Kidney (tissue), 14 donors: ENCODE results near the gene FCRLA. TPM values are rescaled to one million over a fixed set of nuclear protein-coding genes. Genes with fewer than 3 reads are reported as not detected.

ENCODE experiments used
- DNase-seq, 5 donors: peaks; one replicate each; pipeline ENCODE4 v3.0.0-alpha.2; 2013 to 2020
- FAIRE-seq: peaks from 2 replicates; lab custom pipeline; 2012; peaks lifted over from hg19 to GRCh38; lab: Jason Lieb, UNC
- H3K27ac ChIP-seq, 2 donors: one replicate each; pipeline ENCODE4 v1.7.0; 2013; ENCODE audit warnings: low read depth in 2 of 2, low read length in 2 of 2, inconsistent platforms in 1 of 2
- H3K27me3 ChIP-seq: one replicate; pipeline ENCODE4 v1.7.1; 2013; ENCODE audit warnings: low read length, inconsistent platforms; ENCODE audit not compliant: control insufficient read depth, insufficient read depth
- H3K36me3 ChIP-seq, 3 donors: one replicate each; pipeline versions ENCODE4 v1.7.0 to v1.7.1; 2013; ENCODE audit warnings: low read length in 3 of 3, control low read depth in 1 of 3, inconsistent platforms in 1 of 3; ENCODE audit not compliant: insufficient read depth in 3 of 3, control insufficient read depth in 2 of 3
- H3K4me1 ChIP-seq, 3 donors: one replicate each; pipeline versions ENCODE4 v1.7.0 to v1.7.1; 2013; ENCODE audit warnings: low read length in 3 of 3, inconsistent platforms in 1 of 3, low read depth in 1 of 3; ENCODE audit not compliant: control insufficient read depth in 2 of 3, insufficient read depth in 2 of 3
- H3K4me3 ChIP-seq, 3 donors: one replicate each; pipeline versions ENCODE4 v1.7.0 to v1.8.1; 2013; ENCODE audit warnings: low read length in 3 of 3, control low read depth in 1 of 3, inconsistent platforms in 1 of 3
- H3K9ac ChIP-seq, 3 donors: one replicate each; pipeline versions ENCODE4 v1.7.0 to v1.7.1; 2013; ENCODE audit warnings: low read length in 3 of 3, control low read depth in 1 of 3, inconsistent platforms in 1 of 3
- H3K9me3 ChIP-seq, 3 donors: one replicate each; pipeline versions ENCODE4 v1.7.0 to v1.7.1; 2013; ENCODE audit warnings: low read length in 3 of 3, control low read depth in 1 of 3, inconsistent platforms in 1 of 3; ENCODE audit not compliant: control insufficient read depth in 2 of 3, insufficient read depth in 1 of 3
- intact Hi-C: fragments of 100-400 bp; cut with DNase I; formaldehyde crosslinking; loops from one replicate; pipeline ENCODE4 v1.11.1; 2022
- polyA plus RNA-seq: library from polyadenylated mRNA; stranded (reverse); fragments of 350-450 nt; fragmentation: Illumina TruSeq; extraction: RNeasy Lipid Tissue Mini Kit (QIAGEN cat#74804); gene quantifications from one replicate; pipeline ENCODE4 v1.2.3, GENCODE V29; 2014; ENCODE audit warnings: low read depth, low replicate concordance; ENCODE audit not compliant: insufficient read depth
- total RNA-seq: library from RNA; stranded (reverse); fragmentation: NEBNext Ultra II Directional; extraction: Animal tissue kit (Norgen Biotek cat#: 25700); gene quantifications from one replicate; pipeline ENCODE4 v1.2.1, GENCODE V29; 2021
- TF ChIP-seq, protein P1 (sequence below): IDR thresholded peaks from 3 replicates; pipeline ENCODE4 v1.5.1; 2012; ENCODE audit warnings: mild to moderate bottlenecking, moderate library complexity, borderline replicate concordance; ENCODE audit not compliant: insufficient read depth; ENCODE audit errors: extremely low read depth
- donor health status: control.
- donor health status: control.
- donor health status: control.
- donor health status: control.
- donor health status: control.
- donor health status: DM: yes; HTN: yes; CAD: no.
- donor health status: Normal renal cell carcinoma (clear cell type).

Gene FCRLA
- total and polyA plus RNA-seq, 2 donors from 2014 or later: 1.7 TPM; not detected in 1

- no peaks in the 10 kb centered on the region for H3K4me1 ChIP-seq
- no peaks in the 10 kb centered on the region for H3K27me3 ChIP-seq
- intact Hi-C loops: no loop called here
- no peak overlapping the region for H3K9ac ChIP-seq
- FAIRE-seq (no peak), DNase-seq (no peak)
- H3K9me3 ChIP-seq: no peaks in the 10 kb centered on the region
- no peak overlapping the region for H3K27ac ChIP-seq
- H3K4me3 ChIP-seq: no peak overlapping the region
- TF ChIP-seq, protein P1, sequence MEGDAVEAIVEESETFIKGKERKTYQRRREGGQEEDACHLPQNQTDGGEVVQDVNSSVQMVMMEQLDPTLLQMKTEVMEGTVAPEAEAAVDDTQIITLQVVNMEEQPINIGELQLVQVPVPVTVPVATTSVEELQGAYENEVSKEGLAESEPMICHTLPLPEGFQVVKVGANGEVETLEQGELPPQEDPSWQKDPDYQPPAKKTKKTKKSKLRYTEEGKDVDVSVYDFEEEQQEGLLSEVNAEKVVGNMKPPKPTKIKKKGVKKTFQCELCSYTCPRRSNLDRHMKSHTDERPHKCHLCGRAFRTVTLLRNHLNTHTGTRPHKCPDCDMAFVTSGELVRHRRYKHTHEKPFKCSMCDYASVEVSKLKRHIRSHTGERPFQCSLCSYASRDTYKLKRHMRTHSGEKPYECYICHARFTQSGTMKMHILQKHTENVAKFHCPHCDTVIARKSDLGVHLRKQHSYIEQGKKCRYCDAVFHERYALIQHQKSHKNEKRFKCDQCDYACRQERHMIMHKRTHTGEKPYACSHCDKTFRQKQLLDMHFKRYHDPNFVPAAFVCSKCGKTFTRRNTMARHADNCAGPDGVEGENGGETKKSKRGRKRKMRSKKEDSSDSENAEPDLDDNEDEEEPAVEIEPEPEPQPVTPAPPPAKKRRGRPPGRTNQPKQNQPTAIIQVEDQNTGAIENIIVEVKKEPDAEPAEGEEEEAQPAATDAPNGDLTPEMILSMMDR: no peak
- no peaks in the 10 kb centered on the region for H3K36me3 ChIP-seq
Measured at GRCh38 chr1:161709373-161709772, 2.3 kb downstream of the FCRLA start.

DNA sequence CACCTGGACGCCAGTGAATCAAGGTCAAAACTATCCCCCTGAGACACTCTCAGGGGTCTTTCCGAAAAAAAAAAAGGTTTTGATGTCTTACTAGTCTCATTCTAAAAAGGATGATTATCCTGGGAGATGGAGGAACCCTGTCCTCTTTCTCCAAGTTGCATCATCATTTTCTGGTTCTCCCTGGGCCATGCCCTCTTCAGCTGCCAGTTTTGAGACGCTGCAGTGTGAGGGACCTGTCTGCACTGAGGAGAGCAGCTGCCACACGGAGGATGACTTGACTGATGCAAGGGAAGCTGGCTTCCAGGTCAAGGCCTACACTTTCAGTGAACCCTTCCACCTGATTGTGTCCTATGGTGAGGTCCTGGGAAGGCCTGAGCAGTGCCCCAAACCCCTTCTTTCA lies 3.5 kb downstream of the FCRLA start:
- H3K4me3 ChIP-seq: no peak overlapping the region
- no peak overlapping the region for H3K9ac ChIP-seq
- no peak for FAIRE-seq
- H3K4me1 ChIP-seq: no peaks in the 10 kb centered on the region
- no peak overlapping the region for H3K27ac ChIP-seq
- DNase-seq: no peak
- H3K36me3 ChIP-seq: no peaks in the 10 kb centered on the region
- no peaks in the 10 kb centered on the region for H3K27me3 ChIP-seq
- TF ChIP-seq, protein P1: no peak
- intact Hi-C loops: no loop called here
- H3K9me3 ChIP-seq: no peaks in the 10 kb centered on the region

GRCh38 chr1:161718559-161719324 lies 11.7 kb downstream of the FCRLA start:
- Histone ChIP-seq H3K27me3 (no peaks in the 10 kb centered on the region), H3K9me3 (no peaks in the 10 kb centered on the region), H3K27ac (no peak overlapping the region), H3K4me3 (no peak overlapping the region), H3K36me3 (no peaks in the 10 kb centered on the region), H3K9ac (no peak overlapping the region), H3K4me1 (no peaks in the 10 kb centered on the region)
- DNase-seq (no peak), FAIRE-seq (no peak)
- intact Hi-C loops: no loop called here
- TF ChIP-seq, protein P1: no peak

DNA sequence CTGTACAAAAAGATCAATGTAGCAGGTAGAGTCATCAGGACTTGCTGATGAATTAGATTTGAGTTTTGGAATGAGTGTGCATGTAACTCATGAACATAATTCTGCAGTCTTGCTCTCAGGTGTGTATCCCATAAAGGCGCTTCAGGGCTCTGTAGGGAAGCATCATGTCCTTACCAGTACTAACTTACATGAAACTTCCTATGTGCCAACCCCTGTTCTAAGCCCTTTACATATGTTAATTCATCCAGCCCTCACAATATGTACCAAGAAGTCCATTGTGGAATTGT lies 12.2 kb downstream of the FCRLA start:
- intact Hi-C loops: no loop called here
- H3K27ac ChIP-seq: no peak overlapping the region
- no peaks in the 10 kb centered on the region for H3K4me1 ChIP-seq
- TF ChIP-seq, protein P1: no peak
- DNase-seq: no peak
- no peaks in the 10 kb centered on the region for H3K27me3 ChIP-seq
- H3K9me3 ChIP-seq: no peaks in the 10 kb centered on the region
- H3K4me3 ChIP-seq: no peak overlapping the region
- FAIRE-seq: no peak
- H3K36me3 ChIP-seq: no peaks in the 10 kb centered on the region
- no peak overlapping the region for H3K9ac ChIP-seq
